Bone marrow (tissue), 2 donors: ENCODE measurements around the gene KIR2DL1.
"Not testable (repeated sequence)": the region's sequence is repeated elsewhere in the genome, so short reads cannot be mapped to it uniquely, and the experiment has no call there.

Source experiments
- DNase-seq, 2 donors: peaks; one replicate each; lab custom pipeline; 2025; lab: John Stamatoyannopoulos, UW

Gene KIR2DL1

GRCh38 chr19:54817670-54818536, 48.3 kb downstream of the KIR2DL1 start:
- no peak for DNase-seq

DNA sequence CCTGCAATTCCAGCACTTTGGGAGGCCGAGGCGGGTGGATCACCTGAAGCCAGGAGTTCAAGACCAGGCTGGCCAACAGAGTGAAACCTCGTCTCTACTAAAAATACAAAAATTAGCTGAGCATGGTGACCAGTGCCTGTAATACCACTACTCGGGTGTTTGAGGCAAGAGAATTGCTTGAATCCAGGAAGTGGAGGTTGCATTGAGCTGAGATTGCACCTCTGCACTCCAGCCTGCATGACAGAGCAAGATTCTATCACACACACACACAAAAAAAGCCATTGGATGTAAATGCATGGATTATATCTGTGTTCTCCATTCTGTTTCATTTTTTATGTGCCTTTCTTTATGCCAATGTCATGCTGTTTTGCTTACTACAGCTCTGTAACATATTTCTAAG, 54.8 kb downstream of the KIR2DL1 start:
- DNase-seq: not testable (repeated sequence)

- not testable (repeated sequence) for DNase-seq
Measured at GRCh38 chr19:54825326-54825725, 55.7 kb downstream of the KIR2DL1 start.

DNA sequence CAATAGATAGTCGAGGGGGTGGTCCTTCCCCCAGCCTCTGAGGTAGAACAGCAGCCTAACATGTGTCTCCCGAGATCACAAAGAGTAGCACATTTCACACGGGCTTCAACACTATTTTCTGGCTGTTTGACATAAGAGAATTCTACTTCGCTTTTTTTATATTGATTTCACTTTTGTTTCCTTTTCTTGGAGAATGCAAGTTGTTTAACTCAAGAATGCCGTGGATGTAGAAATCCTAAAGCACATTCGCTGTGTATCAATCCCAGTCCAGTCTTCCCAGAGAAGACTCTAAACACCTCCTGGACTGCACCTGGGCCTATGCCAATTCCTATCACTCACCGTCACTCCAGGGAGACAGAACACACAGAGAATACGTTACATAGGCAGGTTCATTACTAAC, 58.5 kb downstream of the KIR2DL1 start:
- not testable (repeated sequence) for DNase-seq

- DNase-seq: not testable (repeated sequence)
Measured at GRCh38 chr19:54832496-54832895, 62.9 kb downstream of the KIR2DL1 start, which contains the start of gene KIR2DS4. KIR2DS4 (plus strand) TSS chr19:54832676.
